Heart left ventricle (tissue), 13 donors: ENCODE results near the gene WFDC9.

ENCODE experiments used
- POLR2A ChIP-seq, 2 donors: fragments of 450-650 bp; IDR thresholded peaks; one replicate each; pipeline ENCODE4 v1.6.1; 2017; ENCODE audit warnings: antibody characterized with exemption in 2 of 2, mild to moderate bottlenecking in 2 of 2, moderate library complexity in 2 of 2
- TF ChIP-seq, protein P1 (sequence below), 12 donors: fragments of 200-600 bp; sonication (generic) in 4 of 12; IDR thresholded peaks; one replicate each; pipeline versions ENCODE4 v1.5.0 to v1.8.0; 2018 to 2022; ENCODE audit warnings: antibody characterized with exemption in 12 of 12, mild to moderate bottlenecking in 5 of 12
- donor health status: ischemic (EF 13 %, LVEDD 7.1; RV severe dilation, severe dysfunction).
- donor health status: DM: no; HTN: yes; CAD: no.
- donor health status: DM: no; HTN: no; CAD: no.
- donor health status: ischemic (EF 25% LVEDD 6.9; RV normal size, moderate dysfunction).
- donor health status: ischemic (EF 25% LVEDD 5.7; RV mildly dilated, moderate dysfunction).
- donor health status: ischemic (EF 35%, LVEDD 5.7; RV mildly dilated, moderate dysfunction).
- donor health status: nonischemic (EF 11% LVEDD 7.7; RV severe dilation, severe dysfunction).
- donor health status: DM: yes; HTN: yes; CAD: no.
- donor health status: PGD.
- donor health status: ischemic (EF 29% LVEDD 5.4; RV normal size, mild dysfunction).
- donor health status: nonischemic (EF 23%, LVEDD 6.1; RV moderate dilation, normal function).

DNA sequence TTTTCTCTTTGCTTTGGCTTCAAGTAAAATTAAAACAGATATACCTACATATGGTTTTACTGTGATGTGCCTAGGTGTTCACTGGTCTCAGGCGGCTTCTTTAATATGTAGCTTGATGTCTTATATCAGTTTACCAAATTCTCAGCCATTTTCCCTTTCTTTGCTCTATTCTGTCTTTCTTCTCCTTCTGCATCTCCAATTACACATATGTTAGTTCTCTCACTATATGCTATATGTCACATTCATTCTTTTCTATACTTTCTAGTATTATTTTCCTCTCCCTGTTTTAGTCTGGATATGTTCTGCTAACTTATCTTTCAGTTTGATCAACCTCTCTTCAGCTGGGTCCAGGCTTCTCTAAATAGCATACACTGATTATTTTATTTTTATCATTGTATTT is 37.6 kb downstream of the WFDC9 start:
- TF ChIP-seq, protein P1, sequence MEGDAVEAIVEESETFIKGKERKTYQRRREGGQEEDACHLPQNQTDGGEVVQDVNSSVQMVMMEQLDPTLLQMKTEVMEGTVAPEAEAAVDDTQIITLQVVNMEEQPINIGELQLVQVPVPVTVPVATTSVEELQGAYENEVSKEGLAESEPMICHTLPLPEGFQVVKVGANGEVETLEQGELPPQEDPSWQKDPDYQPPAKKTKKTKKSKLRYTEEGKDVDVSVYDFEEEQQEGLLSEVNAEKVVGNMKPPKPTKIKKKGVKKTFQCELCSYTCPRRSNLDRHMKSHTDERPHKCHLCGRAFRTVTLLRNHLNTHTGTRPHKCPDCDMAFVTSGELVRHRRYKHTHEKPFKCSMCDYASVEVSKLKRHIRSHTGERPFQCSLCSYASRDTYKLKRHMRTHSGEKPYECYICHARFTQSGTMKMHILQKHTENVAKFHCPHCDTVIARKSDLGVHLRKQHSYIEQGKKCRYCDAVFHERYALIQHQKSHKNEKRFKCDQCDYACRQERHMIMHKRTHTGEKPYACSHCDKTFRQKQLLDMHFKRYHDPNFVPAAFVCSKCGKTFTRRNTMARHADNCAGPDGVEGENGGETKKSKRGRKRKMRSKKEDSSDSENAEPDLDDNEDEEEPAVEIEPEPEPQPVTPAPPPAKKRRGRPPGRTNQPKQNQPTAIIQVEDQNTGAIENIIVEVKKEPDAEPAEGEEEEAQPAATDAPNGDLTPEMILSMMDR (IDR thresholded peaks at IDR 0.05), result no peak
- no peak for TF ChIP-seq POLR2A (IDR thresholded peaks at IDR 0.05)
